Activated CD8-positive, alpha-beta memory T cell treated with anti-CD3 and anti-CD28 coated beads, Interleukin-2, amount 50 U/mL, for 1 hour (primary cell): ENCODE measurements around the gene PSME1.

Experiments used
- DNase-seq: peaks from one replicate; pipeline ENCODE4 v3.0.0-alpha.2; 2020; ENCODE audit errors: extremely low read depth

PSME1 gene

GRCh38 chr14:24172261-24172860, 36.4 kb downstream of the PSME1 start:
- DNase-seq, result no peak

- DNase-seq, result no peak
Observed at GRCh38 chr14:24172871-24173281, 36.9 kb downstream of the PSME1 start.

- DNase-seq, result no peak
Observed at GRCh38 chr14:24176599-24176998, 40.6 kb downstream of the PSME1 start.

GRCh38 chr14:24177041-24177825, 41.2 kb downstream of the PSME1 start:
- no peak for DNase-seq

- no peak for DNase-seq
Observed at GRCh38 chr14:24177891-24178290, 41.9 kb downstream of the PSME1 start.

GRCh38 chr14:24178399-24179178, 42.6 kb downstream of the PSME1 start:
- DNase-seq, result no peak

GRCh38 chr14:24179294-24179960, 43.4 kb downstream of the PSME1 start:
- DNase-seq, result no peak

GRCh38 chr14:24179961-24180796, 44.2 kb downstream of the PSME1 start:
- DNase-seq, result no peak

- DNase-seq, result no peak
Observed at GRCh38 chr14:24181371-24182077, 45.5 kb downstream of the PSME1 start.

GRCh38 chr14:24182110-24182882, 46.3 kb downstream of the PSME1 start:
- no peak for DNase-seq

GRCh38 chr14:24183014-24183481, 47.1 kb downstream of the PSME1 start:
- no peak for DNase-seq

GRCh38 chr14:24184104-24184970, 48.3 kb downstream of the PSME1 start:
- DNase-seq, result no peak

GRCh38 chr14:24185026-24185425, 49.0 kb downstream of the PSME1 start:
- no peak for DNase-seq

- no peak for DNase-seq
Observed at GRCh38 chr14:24185741-24186140, 49.7 kb downstream of the PSME1 start.

- no peak for DNase-seq
Observed at GRCh38 chr14:24186831-24187538, 51.0 kb downstream of the PSME1 start.

GRCh38 chr14:24187539-24187915, 51.5 kb downstream of the PSME1 start:
- no peak for DNase-seq
